Stimulated activated CD4-positive, alpha-beta T cell treated with anti-CD3 and anti-CD28 coated beads, Interleukin-4, amount 100 ng/mL, for 4 hours (primary cell): ENCODE results near the gene SH3RF1.

Experiments used
- DNase-seq, 2 experiments: peaks; one replicate each; pipeline ENCODE4 v3.0.0-alpha.2; 2020

The SH3RF1 gene

DNA sequence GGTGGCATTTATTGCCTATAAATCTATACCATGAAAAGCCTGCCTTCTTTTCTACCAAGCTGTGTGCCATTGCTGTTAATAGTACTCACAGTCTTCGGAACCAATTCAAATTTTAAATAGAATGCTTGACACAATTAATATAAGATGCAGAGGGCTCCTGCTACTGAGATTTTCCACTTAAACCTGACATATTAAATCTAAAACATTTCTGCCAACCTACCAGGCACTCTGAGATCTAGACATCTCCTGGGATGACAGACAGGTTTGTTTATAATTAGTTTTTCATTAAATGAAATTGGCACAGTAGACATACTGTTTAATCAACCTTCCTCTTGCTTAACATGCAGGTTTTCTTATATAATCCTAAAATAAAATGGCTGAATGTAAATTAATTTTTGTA, 143.4 kb downstream of the SH3RF1 start:
- no peak for DNase-seq

DNA sequence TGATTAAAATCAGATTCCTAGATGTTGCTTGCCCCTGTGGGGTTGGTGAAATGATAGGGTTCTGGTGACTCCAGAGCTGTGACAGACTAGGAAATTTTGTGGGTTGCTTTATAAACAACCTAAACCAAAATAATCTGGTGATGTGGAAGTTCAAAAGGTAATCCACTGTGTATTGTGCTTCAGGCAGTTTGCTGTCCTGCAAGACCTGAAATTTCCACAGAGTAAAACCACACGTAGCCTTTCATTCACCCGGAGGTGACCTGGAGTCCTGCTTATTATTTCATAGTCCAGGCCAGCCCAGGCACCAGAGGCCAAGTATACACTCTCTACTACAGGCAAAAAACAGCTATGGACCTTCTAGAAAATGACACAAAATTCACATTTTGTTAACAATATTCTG, 146.1 kb downstream of the SH3RF1 start:
- DNase-seq = no peak

DNA sequence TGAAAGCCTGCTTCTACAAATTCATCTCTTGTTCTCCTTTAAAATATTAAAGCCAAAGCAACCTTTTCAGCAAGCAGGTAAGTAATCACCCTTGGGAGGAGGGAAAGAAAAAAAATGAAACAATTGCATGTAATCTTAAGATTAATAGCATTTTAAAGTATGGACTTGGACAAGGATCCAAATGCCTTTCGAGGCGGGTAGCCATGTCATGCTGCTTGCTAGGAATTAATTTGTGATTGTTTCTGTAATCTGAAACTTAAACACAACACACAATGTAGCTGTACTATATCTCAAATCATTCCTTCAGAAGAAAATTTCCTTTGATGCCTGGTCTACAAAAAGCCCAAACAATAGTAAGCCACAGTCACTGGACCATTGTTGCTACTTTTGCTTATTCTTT, 148.3 kb downstream of the SH3RF1 start:
- DNase-seq = no peak

DNA sequence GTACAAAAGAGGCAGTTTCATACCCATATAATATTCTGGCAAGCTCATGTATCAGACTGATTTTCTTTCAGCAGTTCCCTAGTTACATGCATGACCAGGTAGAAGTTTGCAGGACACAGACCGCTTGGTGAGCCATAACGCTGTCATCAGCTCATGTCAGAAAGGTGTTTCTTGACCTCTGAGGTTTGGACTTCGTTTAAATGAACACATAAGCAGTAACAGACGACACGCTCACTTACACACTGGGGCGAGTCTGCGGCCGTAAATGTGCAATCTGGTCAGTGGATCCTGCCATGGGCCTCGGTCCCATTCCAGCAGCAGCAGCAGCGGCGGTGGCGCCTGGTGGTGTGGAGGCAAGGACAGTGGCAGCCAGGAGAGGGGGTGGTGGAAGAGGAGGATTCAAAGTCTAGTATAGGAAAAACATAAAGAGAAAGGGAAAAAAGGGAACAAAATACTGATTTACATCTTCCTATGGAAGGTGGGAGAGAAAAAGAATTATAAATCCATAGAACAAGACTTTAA, 148.8 kb downstream of the SH3RF1 start:
- DNase-seq = no peak

DNA sequence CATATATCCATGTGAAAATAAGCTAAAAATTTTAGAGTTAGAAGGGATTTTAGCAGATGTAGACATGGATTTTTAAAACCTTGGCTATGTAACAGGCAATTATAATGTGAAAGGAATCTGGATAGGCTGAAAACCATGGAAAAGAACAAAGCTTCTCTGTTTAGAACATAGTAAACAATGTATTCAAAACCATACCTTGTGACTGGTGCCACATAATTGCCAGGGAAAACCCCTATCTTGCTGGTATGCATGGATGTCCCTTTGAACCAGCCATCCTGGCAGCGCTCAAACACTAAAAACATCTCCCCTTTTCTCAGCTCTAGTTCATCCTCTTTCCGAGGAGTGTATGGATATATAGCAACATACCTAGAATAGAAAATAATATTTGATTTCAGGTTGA, 150.1 kb downstream of the SH3RF1 start:
- DNase-seq = no peak

DNA sequence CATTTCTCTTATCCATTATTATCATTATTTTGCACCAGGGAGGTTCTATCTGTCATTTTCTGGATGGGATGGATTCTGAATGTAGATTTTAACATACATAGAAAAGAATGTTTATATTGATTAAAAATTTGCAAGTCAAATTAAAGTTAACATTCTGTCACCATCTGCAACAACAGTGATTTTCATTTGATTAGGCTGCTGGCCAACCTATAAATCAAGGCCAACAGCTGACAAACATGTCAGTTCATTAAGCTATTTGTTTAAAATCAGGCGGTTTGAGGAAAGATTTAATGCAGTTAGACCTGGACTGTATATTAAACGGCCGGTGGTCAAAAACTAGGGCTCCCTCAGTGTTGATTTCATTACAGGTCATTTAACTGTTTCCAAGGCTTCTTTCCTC, 151.2 kb downstream of the SH3RF1 start:
- DNase-seq = no peak

DNA sequence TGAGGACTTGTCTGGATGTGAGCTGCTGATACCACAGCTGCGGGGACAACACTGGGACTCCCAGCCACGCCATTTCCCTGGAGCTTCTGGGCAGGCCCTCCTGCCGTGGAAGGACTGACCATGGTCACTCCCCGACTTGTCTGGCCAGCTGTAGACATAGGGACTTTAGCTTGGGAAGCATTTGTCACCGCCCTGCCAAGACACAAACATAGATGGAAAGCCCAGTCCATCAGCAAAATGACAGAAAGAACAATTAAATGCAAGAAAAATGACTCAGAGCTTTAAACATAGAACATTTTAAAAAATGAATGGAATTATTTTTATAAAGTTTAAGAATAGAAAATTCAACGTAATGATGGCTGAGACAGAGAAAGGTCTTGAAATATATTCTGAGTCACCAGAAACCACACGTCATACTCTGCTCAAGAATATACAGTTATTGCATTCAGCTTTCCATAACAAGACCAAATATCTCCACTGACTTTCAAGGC, 153.1 kb downstream of the SH3RF1 start:
- no peak for DNase-seq

DNA sequence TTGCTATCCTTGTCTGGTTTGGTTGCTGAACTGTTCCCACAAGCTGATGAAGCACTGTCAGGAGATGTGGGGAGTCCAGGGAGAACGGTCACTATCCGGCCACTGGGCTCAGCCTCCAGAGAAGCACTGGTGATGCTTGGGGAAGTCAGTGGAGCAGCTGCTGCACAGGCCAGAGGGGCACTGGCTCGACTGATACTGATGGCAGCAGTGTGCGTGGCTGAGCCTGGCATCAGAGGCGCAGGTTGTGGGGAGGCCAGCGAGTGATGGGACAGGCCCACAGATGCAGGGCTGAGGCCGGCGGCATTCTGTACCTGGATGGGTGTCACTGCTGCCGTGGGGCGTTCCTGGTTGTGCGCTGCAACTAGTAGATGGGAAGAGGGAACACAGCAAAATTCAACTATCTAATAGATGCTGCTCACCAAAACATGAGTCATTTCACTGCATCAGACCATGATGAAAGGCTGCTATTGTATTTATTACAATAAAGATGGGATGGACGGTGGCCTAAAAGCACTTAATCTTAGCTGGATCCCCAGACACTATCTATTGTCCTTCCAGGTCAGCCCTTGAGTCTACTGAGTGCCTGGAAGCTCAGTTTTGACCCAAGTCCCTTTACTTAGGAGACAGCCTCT, 154.4 kb downstream of the SH3RF1 start:
- no peak for DNase-seq

DNA sequence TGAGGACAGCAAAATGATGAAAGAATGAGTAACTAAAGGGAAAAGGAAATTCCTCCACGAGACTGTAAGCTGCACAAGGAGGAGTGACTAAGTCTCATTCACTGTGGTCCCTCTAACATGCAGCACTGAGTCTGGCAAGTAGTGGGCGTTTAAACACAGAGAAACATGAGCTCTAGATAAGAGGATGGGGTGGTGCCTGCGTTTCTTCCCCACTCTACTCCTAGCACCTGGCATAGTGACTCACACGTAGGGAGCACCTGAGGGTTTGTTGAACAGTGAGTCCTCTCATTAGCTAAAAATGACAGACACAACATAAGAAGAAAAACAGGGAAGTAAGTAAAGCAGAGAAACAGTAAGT, 154.9 kb downstream of the SH3RF1 start:
- DNase-seq = no peak

DNA sequence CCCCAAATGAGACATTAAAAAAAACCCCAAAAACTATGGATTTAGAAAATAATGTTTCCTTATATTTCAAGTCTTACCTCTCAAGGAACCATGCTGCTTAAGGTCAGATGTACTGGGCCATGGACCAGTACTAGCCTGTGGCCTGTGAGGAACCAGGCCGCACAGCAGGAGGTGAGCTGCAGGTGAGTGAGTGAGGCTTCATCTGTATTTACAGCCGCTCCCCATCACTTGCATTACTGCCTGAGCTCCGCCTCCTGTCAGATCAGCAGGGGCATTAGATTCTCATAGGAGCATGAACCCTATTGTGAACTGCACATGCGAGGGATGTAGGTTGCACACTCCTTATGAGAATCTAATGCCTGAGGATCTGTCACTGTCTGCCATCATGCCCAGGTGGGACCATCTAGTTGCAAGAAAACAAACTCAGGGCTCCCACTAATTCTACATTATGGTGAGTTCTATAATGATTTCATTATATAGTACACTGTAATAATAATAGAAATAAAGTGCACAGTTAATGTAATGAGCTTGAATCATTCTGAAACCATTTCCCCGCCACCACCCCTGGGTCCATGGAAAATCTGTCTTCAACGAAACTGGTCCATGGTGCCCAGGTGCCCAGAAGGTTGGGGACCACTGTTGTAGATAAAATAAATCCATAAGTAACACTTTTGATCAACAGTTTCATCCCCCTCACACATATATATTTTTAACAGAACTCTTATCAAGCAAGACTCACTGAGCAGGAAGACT, 155.4 kb downstream of the SH3RF1 start:
- no peak for DNase-seq

DNA sequence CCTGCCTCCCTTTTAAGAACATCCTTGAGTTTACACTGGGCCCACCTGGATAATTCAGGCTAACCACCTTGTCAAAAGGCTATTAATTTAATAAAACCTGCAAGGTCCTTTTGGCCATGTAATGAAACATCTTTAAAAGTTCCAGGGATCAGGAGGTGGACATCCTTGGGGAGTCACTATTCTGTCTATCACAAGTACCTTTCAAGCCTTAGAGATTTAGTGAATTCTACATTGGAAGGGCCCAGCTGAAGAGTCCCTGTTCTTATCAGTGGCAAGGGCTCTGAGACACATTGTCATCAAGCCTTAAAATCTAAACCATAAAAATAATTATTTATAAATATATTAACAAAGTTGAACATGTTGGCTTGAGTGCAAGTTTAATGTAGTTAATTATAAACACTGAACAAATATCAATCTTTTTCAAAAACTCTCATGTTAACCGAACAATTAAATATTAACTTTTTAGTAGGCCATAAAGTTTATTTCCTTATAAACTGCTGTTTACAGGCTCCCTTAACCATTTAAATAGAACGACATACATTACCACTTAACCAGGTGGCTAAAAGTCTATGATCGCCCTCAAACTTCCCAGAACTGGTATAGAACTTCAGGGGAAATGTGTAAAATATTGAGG, 156.3 kb downstream of the SH3RF1 start:
- DNase-seq = no peak

DNA sequence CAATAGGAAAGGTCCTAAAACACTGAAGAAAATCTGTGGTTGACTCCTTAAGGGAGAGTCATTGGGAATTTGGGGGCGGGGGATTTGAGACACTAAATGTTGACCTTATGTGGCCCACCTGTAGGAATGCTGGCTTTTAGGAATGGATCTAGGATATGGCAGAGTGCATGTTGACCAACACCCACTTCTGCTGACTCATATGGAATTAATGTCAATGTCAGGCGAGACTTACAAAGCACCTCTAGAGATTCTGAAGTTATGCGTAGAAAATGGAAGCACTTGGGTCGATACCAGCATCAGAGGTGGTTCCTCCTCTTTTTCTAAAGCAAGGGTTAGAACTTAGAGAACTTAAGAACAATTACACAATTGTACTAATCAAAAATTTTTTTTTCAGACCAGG, 160.1 kb downstream of the SH3RF1 start:
- DNase-seq = no peak

DNA sequence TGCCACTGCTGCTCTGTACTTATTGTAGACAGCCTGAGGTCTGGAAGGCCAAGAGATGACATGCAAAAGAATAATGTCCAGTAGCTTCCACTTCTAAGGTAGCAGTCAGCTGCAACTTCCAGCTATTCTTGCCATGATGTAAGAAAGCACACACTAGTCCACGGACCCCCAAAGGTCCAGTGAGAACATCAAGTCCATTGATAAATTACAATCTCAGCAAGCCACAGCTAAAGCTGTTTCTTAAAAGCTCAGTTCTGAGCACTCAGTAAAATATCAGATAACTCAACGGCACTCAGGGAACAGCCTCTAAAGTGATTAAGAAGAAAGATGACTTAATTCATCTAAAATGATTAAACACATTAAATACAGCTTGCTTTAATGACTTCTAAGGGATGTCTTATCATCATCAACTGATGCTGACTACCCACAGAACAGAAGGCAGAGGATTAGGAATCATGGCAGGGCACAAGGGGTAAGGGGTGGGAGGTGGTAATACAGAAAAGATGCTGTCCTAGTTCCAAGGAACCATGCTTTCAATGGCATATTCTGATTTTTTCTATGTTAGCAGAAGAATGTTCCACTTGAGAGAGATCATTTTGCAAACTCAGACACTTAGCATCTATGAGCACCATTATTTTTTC, 161.6 kb downstream of the SH3RF1 start:
- DNase-seq = no peak

DNA sequence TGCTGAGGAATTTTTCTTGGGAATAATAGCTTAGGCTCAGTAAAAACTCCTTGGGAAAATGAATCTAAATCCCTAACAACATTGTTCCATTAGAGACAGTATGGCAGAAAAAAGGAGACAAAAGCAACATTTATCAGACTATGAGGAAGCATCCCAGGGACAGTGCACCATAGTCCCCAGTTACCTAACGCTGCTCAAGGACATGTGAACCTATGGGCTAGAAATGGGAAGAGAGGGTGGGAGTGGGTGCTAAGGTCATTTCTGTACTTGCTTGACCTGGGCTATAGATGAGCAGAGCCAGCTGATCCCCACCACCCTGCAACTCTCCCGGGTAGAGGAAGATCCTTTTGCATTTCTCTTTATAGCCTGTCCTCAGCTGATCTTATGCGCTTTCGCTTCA, 162.5 kb downstream of the SH3RF1 start:
- no peak for DNase-seq

DNA sequence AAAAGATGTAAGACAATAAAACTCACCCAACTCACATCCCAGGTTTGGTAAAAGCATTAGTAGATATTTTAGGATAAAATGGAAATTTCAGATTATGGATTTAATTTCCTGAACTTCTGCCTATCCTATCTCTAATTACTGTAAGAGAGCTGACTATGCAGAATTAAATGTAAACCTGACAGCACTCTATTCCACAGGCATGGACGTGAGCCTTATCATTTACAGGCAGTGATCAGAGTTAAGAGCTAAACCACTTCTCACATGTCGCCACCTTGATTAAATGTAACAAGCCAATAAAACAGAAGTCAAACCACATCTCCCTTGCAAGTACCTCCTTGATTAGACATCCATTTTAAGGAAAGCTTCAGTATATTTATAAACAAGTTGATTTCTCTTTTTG, 163.2 kb downstream of the SH3RF1 start:
- DNase-seq = no peak

DNA sequence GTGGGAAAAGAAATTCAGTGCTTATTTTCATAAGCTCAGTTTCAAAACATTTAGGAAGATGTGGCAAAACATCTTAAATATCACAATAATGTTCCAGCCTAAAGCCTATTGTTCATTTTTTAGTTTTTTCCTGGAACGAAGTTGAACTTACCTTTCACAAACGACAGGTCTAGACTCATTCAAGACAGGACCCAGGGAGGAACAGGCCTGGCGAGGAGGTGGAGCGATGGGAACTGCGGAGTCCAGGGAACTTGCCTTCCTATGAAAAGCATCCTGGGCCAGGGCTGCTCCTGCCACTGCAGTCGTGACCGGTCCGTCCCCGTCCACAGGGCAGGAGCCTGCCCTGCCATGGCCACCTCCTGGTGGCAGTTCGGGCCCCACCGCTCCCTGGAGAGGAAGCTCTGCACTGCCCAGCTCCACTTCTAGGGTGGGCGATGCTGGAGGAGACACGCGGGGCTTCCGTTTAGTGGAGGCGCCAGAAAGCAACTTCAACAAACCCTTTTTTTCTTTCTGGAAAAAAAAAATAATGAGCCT, 164.0 kb downstream of the SH3RF1 start:
- DNase-seq = no peak

DNA sequence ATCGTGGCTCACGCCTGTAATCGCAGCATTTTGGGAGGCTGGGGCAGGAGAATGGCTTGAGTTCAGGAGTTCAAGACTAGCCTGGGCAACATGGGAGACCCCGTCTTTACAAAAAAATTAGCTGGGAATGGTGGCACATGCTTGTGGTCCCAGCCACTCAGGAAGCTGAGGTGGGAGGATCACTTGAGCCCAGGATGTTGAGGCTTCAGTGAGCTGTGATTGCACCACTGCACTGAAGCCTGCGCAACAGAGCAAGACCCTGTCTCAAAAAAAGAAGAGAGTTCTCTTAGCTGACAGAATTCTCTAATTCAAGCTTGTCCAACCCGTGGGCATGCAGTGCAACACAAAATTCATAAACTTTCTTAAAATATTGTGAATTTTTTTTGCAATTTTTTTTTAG, 165.1 kb downstream of the SH3RF1 start:
- no peak for DNase-seq

DNA sequence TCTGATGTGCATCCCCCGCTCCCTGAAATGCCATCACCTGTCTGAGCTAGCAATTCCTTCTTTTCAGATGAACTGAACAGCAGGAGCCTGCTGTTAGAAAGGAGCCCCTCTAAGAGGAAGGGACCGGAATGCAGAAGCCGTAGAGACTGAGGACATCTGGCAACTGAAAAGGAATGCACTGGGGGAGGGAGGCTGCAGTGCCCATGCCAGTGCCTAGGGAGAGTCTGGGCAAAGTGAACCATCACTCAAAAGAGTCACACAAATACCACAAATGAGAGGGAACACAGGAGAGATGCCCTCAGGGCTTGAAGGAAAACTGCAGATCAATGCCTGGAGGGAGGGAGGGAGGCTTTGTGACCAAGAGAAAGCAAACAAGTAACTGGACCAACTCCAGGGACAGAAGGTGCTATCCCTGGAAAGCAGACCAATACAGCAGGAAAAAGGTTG, 166.8 kb downstream of the SH3RF1 start:
- no peak for DNase-seq

DNA sequence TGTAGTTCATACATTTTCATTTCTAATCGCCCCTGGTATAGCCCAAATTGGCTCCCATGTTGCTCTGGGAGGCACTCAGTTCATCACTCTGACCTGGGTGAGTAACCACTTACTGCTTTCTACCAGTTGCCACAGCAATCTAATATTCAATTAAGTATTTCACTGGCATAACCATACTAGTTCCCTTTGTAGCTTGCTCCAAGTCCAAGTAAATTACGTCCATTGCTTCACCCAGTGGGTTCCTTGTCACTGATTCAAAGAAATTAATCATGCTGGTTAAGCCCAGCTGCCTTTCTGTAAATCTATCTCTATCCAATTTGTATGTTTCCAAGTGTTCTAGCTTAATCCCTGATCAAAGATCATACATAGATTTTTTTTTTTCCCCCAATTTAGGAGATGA, 168.7 kb downstream of the SH3RF1 start:
- no peak for DNase-seq

DNA sequence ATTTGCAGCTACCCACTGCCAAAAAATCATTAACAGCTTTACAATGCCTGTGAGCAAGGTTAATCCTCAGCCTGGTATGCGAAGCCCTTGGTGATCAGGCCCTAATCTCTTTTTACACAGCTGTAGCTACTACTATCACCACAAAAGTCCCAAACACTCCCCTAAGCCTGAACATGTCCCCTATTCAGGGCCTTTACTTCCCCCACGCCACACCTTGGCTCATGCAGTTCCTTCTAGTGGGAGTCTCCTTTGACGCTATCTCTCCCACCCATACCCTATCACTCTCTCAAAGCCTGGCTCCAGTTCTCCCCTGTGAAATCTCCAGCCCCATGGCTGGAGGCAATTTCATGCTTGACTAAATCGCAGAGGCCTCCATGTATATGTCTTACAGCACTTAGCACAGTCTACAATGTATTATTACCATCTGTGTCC, 170.1 kb downstream of the SH3RF1 start:
- DNase-seq = no peak

DNA sequence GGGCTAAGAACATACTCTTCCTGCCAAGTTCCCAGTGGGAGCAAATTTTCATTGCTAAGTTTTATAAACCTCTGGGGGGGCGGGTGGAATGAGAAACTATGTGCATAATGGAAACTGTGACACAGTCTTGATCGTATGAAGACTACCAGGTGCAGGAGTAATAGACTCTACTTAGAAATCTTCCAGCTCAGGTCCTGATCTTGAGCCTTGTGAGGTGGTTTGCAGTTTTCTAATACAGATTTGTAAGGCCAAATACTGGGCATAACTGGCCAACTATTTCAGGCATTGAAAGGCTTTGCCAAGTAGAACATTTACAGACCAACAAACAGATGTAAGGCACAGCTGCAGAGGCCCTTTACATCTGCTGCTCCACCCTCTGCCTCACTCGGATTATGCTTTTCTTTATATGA, 171.0 kb downstream of the SH3RF1 start:
- DNase-seq = no peak

DNA sequence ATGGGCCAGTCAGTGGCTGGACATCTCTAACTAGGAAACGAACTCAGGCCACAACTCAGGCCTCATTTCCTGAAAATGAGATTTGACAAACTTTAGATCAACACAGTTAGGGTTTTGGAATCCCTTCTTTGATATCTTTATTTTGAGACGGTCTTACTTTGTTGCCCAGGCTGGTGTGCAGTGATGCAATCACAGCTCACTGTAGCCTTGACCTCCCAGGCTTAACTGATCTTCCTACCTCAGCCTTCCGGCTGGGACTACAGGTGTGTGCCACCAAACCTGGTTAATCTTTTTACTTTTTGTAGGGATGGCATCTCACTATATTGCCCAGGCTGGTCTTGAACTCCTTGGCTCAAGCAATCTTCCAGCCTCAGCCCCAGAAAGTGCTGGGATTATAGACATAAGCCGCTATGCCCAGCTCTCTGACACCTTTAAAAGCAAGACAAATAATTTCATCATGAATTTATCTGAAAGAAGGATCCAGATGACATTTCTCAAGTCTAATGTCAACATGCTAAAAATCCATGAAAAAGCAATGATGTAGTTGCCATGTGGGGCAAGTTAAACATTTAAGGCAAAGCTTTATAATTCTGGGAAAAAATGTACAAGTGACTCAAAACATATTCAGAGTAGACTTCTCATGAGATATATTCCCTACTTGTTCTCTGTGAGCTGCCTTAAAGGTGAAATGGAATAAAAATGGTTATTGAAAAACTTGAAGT, 171.6 kb downstream of the SH3RF1 start:
- no peak for DNase-seq

DNA sequence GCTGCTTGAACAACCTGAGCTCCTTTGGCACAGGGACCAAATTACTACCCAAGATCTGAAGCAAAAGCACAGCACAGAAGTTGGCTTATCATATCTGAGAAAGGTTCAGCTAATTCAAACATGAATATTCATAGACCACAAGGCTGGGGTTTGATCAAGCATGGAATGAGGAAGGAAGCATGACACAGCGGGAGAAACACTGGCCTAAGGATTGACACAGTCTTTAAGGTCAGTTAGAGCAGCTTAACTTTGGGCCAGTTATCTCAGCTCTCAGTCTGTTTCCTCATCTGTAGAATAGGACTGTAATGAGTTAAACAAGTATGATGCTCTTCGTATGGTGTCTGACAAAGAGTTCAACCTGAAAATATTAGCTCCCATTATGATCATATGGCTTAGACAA, 172.2 kb downstream of the SH3RF1 start:
- DNase-seq = no peak
